ENCODE data around the gene WWOX.
A peak's percentile ranks its signal among the peaks of the same experiment; 100 is the strongest.

WWOX gene

DNA sequence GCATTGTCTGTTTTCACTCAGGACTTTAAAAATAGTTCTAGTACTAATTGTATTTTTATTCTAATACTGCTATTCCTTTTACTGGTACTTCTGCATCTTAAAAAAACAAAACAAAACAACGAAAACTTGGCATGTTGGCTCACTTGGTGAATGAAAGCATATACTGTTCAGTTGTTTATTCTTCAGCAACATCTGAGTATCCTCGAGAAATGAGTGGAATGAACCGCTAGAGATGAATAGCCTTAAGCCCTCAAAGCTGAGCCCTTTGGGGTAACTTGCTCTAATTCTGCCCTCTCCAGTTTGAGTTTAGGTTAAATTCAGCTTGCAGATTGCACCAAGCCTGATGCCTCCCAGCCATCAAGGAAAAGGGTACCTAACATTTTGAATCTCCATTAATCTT, 126.5 kb downstream of the WWOX start:
- Histone ChIP-seq H3K36me3 (no peaks in the 10 kb centered on the region), H3K27me3 (no peaks in the 10 kb centered on the region), H3K4me1 (peaks cover 0 to 8% (median 2%) of the 10 kb centered on the region in 4 donors), H3K4me3 (no peak overlapping the region), H3K9me3 (no peaks in the 10 kb centered on the region), H3K27ac (no peak overlapping the region)
- DNase-seq = no peak
- intact Hi-C loops (cut with DNase I; ENCODE audit: low total_unique reads) = no loop called here
- TF ChIP-seq CTCF (IDR thresholded peaks at IDR 0.05) = no peak

GRCh38 chr16:78227855-78228254, 128.4 kb downstream of the WWOX start:
- Histone ChIP-seq H3K4me1 (peaks cover 0 to 10% (median 5%) of the 10 kb centered on the region in 4 donors), H3K27me3 (no peaks in the 10 kb centered on the region), H3K9me3 (no peaks in the 10 kb centered on the region), H3K27ac (no peak overlapping the region), H3K4me3 (no peak overlapping the region), H3K36me3 (no peaks in the 10 kb centered on the region)
- peak in 1 of 2 experiments; percentile 27 for TF ChIP-seq CTCF (IDR thresholded peaks at IDR 0.05)
- no peak for DNase-seq
- intact Hi-C loops (cut with DNase I; ENCODE audit: low total_unique reads) = no loop called here

GRCh38 chr16:78228704-78229103, 129.2 kb downstream of the WWOX start:
- Histone ChIP-seq H3K4me3 (no peak overlapping the region), H3K36me3 (no peaks in the 10 kb centered on the region), H3K9me3 (no peaks in the 10 kb centered on the region), H3K27ac (no peak overlapping the region), H3K4me1 (peaks cover 0 to 10% (median 5%) of the 10 kb centered on the region in 4 donors), H3K27me3 (no peaks in the 10 kb centered on the region)
- TF ChIP-seq CTCF (IDR thresholded peaks at IDR 0.05) = no peak
- intact Hi-C loops (cut with DNase I; ENCODE audit: low total_unique reads) = no loop called here
- DNase-seq = no peak

DNA sequence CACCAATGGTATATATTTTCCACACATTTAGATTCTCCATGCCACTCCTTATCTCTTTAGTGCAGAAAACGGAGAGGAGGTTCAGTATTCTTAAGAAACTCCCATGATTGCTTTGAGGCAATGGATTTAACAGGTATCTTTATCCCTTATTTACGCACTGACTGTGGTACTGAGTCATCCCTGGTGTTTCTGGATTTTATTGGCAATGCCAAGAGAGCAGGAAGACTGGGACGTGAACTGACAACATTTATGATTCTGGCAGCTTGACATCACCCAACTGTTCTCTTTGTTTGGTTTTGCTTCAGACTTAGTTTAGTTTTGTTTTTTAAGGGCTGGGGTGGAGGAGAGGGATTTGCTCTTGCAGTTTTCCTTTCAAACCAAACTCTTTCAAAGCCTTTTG, 131.4 kb downstream of the WWOX start:
- Histone ChIP-seq H3K4me1 (peaks cover 0 to 20% (median 5%) of the 10 kb centered on the region in 4 donors), H3K27ac (no peak overlapping the region), H3K9me3 (no peaks in the 10 kb centered on the region), H3K4me3 (no peak overlapping the region), H3K27me3 (no peaks in the 10 kb centered on the region), H3K36me3 (no peaks in the 10 kb centered on the region)
- intact Hi-C loops (cut with DNase I; ENCODE audit: low total_unique reads) = no loop called here
- no peak for TF ChIP-seq CTCF (IDR thresholded peaks at IDR 0.05)
- no peak for DNase-seq

DNA sequence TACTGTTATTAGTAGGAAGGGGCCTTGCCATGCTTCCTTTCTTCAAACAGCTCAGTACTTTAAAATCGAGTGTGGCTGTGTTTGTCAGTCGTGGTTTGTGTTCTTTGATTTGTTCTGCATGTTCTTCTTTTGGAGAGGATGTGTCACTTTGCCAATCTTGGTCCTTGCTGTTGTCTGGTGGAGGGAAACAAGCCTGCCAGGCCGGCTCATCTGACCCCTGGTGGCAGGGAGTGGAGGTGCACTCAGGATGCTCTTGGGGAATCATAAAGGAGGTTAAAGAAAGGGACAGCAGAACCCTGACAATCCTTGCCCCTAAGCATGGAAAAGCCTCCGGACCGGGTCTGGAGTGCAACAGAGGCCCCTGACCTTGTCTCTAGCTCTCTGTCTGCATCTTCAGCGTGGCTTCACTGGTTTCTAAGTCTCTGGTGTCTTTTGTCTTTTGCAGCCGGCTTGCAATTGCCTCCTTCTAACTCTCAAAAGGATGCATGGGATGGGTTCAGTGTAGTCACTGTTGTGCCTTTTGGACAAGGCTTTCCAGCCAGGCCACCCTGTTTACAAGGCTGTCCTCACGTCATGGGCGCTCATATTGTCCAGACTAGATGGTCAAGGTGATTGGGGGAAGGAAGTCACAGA, 135.8 kb downstream of the WWOX start:
- Histone ChIP-seq H3K4me1 (peaks cover 0 to 20% (median 4%) of the 10 kb centered on the region in 4 donors), H3K9me3 (no peaks in the 10 kb centered on the region), H3K36me3 (no peaks in the 10 kb centered on the region), H3K27ac (no peak overlapping the region), H3K4me3 (no peak overlapping the region), H3K27me3 (no peaks in the 10 kb centered on the region)
- intact Hi-C loops (cut with DNase I; ENCODE audit: low total_unique reads) = no loop called here
- peak; percentile 85 to 92 for TF ChIP-seq CTCF (IDR thresholded peaks at IDR 0.05)
- peak; percentile 58 to 79 for DNase-seq

DNA sequence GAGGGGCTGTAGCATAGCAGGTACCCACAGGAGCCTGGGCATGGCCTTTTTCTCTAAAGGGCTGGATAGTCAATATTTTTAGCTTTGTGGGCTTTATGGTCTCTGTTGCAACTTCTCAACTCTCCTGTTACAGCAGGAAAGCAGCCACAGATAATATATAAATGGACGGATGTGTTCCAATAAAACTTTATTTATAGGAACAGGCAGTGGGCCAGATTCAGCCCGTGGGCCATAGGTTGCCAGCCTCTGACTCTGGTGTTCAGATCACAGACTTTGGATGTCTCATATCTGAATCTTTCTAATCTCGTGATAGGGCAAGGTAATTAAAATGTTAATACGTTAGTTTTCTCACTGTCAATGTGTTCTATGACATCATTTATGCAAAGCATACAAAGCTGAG, 136.4 kb downstream of the WWOX start:
- Histone ChIP-seq H3K4me3 (no peak overlapping the region), H3K9me3 (no peaks in the 10 kb centered on the region), H3K36me3 (no peaks in the 10 kb centered on the region), H3K27me3 (no peaks in the 10 kb centered on the region), H3K4me1 (peaks cover 0 to 16% (median under 1%) of the 10 kb centered on the region in 4 donors), H3K27ac (no peak overlapping the region)
- no peak for DNase-seq
- intact Hi-C loops (cut with DNase I; ENCODE audit: low total_unique reads) = no loop called here
- no peak for TF ChIP-seq CTCF (IDR thresholded peaks at IDR 0.05)

Data from tibial artery (tissue), 4 donors.